NCI-H1436 treated with DMSO at 0.1 percent for 48 hours (cell line): ENCODE data around the gene LCN2.

Source experiments
- DNase-seq: peaks from one replicate; lab custom pipeline; 2025; lab: John Stamatoyannopoulos, UW

The LCN2 gene

GRCh38 chr9:128150594-128151308 lies 1.5 kb downstream of the LCN2 start:
- DNase-seq: no peak

GRCh38 chr9:128151309-128152132 lies 2.3 kb downstream of the LCN2 start:
- no peak for DNase-seq

GRCh38 chr9:128152133-128153059 lies 3.1 kb downstream of the LCN2 start:
- DNase-seq: no peak

- DNase-seq: no peak
These were observed 4.0 kb downstream of the LCN2 start for GRCh38 chr9:128153060-128153946.

- no peak for DNase-seq
These were observed 4.9 kb downstream of the LCN2 start for GRCh38 chr9:128153947-128154695.

GRCh38 chr9:128155736-128156500 lies 6.7 kb downstream of the LCN2 start:
- DNase-seq: no peak

- DNase-seq: no peak
These were observed 10.2 kb downstream of the LCN2 start for GRCh38 chr9:128159522-128159783.

GRCh38 chr9:128159784-128160602 lies 10.7 kb downstream of the LCN2 start, which contains the start of gene BBLN:
Gene BBLN (plus strand): TSS chr9:128160265. CDS start chr9:128160408, 143 bp downstream.
- peak; percentile 60 for DNase-seq

GRCh38 chr9:128160603-128160987 lies 11.3 kb downstream of the LCN2 start:
- no peak for DNase-seq

GRCh38 chr9:128161215-128161902 lies 12.1 kb downstream of the LCN2 start:
- DNase-seq: no peak

GRCh38 chr9:128162215-128163026 lies 13.2 kb downstream of the LCN2 start:
- DNase-seq: no peak

- no peak for DNase-seq
These were observed 13.8 kb downstream of the LCN2 start for GRCh38 chr9:128163027-128163515.

- no peak for DNase-seq
These were observed 14.5 kb downstream of the LCN2 start for GRCh38 chr9:128163523-128164306.

- DNase-seq: no peak
These were observed 15.1 kb downstream of the LCN2 start for GRCh38 chr9:128164307-128164885.

- DNase-seq: no peak
These were observed 16.9 kb downstream of the LCN2 start for GRCh38 chr9:128166169-128166568.

- DNase-seq: no peak
These were observed 18.0 kb downstream of the LCN2 start for GRCh38 chr9:128167209-128167608.
